Measurements from ENCODE around the gene TTLL6. TPM values are rescaled to one million over a fixed set of nuclear protein-coding genes. Genes with fewer than 3 reads are reported as not detected.

Gene TTLL6
- total and polyA plus RNA-seq, 2 donors (not counting 3 experiments of a cell fraction or from before 2014, with no cell fraction given), result not detected

GRCh38 chr17:48841395-48841831 is 24.4 kb upstream of the TTLL6 start:
- peak overlapping the region; percentile 18 to 75 (median 37) for H3K4me3 ChIP-seq (replicated peaks in 1 of 3; ENCODE audit: insufficient read depth in 1 of 3, low read depth in 1 of 3, low read length in 3 of 3)
- CTCF ChIA-PET, result interaction anchor here (0.7 to 2.9 kb wide), 7 partner anchors 10 to 117 kb away, joined by 3 to 12 read pairs (median 4); partner anchors contain the start of gene TTLL6

GRCh38 chr17:48840441-48840840 is 23.4 kb upstream of the TTLL6 start:
- Histone ChIP-seq H3K4me2 (ENCODE audit: insufficient read depth, low read length) (peak overlapping the region; percentile 98), H3K9ac (replicated peaks; ENCODE audit: extremely low read depth, insufficient read depth, low read length) (peak overlapping the region; percentile 75), H3K36me3 (ENCODE audit: control insufficient read depth in 2 of 2, extremely low read depth in 1 of 2, insufficient read depth in 2 of 2, low read length in 2 of 2) (peaks cover 0 to 2% of the 10 kb centered on the region in 2 experiments), H3K79me2 (ENCODE audit: control insufficient read depth, insufficient read depth, low read length) (peaks cover 5% of the 10 kb centered on the region), H2AFZ (ENCODE audit: low read depth, low read length) (peak overlapping the region; percentile 56), H3K27me3 (ENCODE audit: control insufficient read depth in 2 of 2, insufficient read depth in 2 of 2, low read length in 2 of 2) (no peaks in the 10 kb centered on the region), H4K20me1 (replicated peaks; ENCODE audit: control insufficient read depth, extremely low read depth, insufficient read depth, low read length) (no peaks in the 10 kb centered on the region), H3K4me1 (ENCODE audit: control insufficient read depth, extremely low read depth, insufficient read depth, low read length) (peaks cover 18% of the 10 kb centered on the region), H3K27ac (ENCODE audit: insufficient read depth, low read depth, low read length) (peak overlapping the region; percentile 60), H3K4me3 (replicated peaks in 1 of 3; ENCODE audit: insufficient read depth in 1 of 3, low read depth in 1 of 3, low read length in 3 of 3) (peak overlapping the region in 1 of 3 experiments; percentile 75), H3K9me3 (replicated peaks; ENCODE audit: control insufficient read depth, insufficient read depth, low read length) (no peaks in the 10 kb centered on the region), H3K9me1 (replicated peaks; ENCODE audit: control insufficient read depth, extremely low read depth, insufficient read depth, low read length) (no peaks in the 10 kb centered on the region)
- no peak for FAIRE-seq
- DNase-seq (ENCODE audit: low read depth, low spot score), result no peak
- ChIA-PET CTCF (interaction anchor here (1.2 to 2.9 kb wide), 5 partner anchors 23 to 116 kb away, joined by 3 to 12 read pairs (median 7); partner anchors contain the start of gene TTLL6), POLR2A (no interaction called here)
- BruUV-seq (replicated peaks), result no TSS peak
- intact Hi-C loops (cut with micrococcal nuclease) (no loop called here), dilution Hi-C loops (cut with MboI; ENCODE audit: extremely low pct_ligation_motif_present, low sequenced_read_pairs) (no loop called here)
- TF ChIP-seq MAX (IDR thresholded peaks at IDR 0.05; ENCODE audit: insufficient read depth, insufficient read length) (no peak), GATA2 (IDR thresholded peaks at IDR 0.05; ENCODE audit: insufficient read depth, insufficient read length, low read depth, low read length) (no peak), CTCF (IDR thresholded peaks at IDR 0.05; ENCODE audit: extremely low read depth in 1 of 2, insufficient read depth in 1 of 2, low read depth in 1 of 2, low read length in 2 of 2) (no peak), MYC (IDR thresholded peaks at IDR 0.05; ENCODE audit: low read depth, low read length) (no peak), POLR2A (IDR thresholded peaks at IDR 0.05; ENCODE audit: low read depth, low read length) (no peak), POLR2AphosphoS5 (IDR thresholded peaks at IDR 0.05; ENCODE audit: insufficient read depth, low read depth, low read length) (no peak), EZH2 (IDR thresholded peaks at IDR 0.05; ENCODE audit: borderline replicate concordance, low read depth, low read length, severe bottlenecking) (no peak), JUN (IDR thresholded peaks at IDR 0.05; ENCODE audit: borderline replicate concordance, insufficient read depth, insufficient read length, low read depth) (no peak), FOS (IDR thresholded peaks at IDR 0.05; ENCODE audit: borderline replicate concordance, insufficient read depth, low read length) (no peak)

More at GRCh38 chr17:48841395-48841831, 24.4 kb upstream of the TTLL6 start:
- no peaks in the 10 kb centered on the region for H3K27me3 ChIP-seq (ENCODE audit: control insufficient read depth in 2 of 2, insufficient read depth in 2 of 2, low read length in 2 of 2)
- POLR2A ChIA-PET, result interaction anchor here (0.7 kb wide), 3 partner anchors 8 to 236 kb away, joined by 3 to 5 read pairs (median 4); no protein-coding TSS in a partner anchor
- H4K20me1 ChIP-seq (replicated peaks; ENCODE audit: control insufficient read depth, extremely low read depth, insufficient read depth, low read length), result no peaks in the 10 kb centered on the region
- dilution Hi-C loops (cut with MboI; ENCODE audit: extremely low pct_ligation_motif_present, low sequenced_read_pairs) (no loop called here), intact Hi-C loops (cut with micrococcal nuclease) (no loop called here)
- H3K9me1 ChIP-seq (replicated peaks; ENCODE audit: control insufficient read depth, extremely low read depth, insufficient read depth, low read length), result no peaks in the 10 kb centered on the region
- TF ChIP-seq GATA2 (IDR thresholded peaks at IDR 0.05; ENCODE audit: insufficient read depth, insufficient read length, low read depth, low read length), result no peak
- no peak for TF ChIP-seq MYC (IDR thresholded peaks at IDR 0.05; ENCODE audit: low read depth, low read length)
- TF ChIP-seq EZH2 (IDR thresholded peaks at IDR 0.05; ENCODE audit: borderline replicate concordance, low read depth, low read length, severe bottlenecking), result no peak
- H3K9ac ChIP-seq (replicated peaks; ENCODE audit: extremely low read depth, insufficient read depth, low read length), result peak overlapping the region; percentile 75
- FAIRE-seq (peak; percentile 94), DNase-seq (ENCODE audit: low read depth, low spot score) (peak; percentile 80)
- peaks cover 0 to 2% of the 10 kb centered on the region in 2 experiments for H3K36me3 ChIP-seq (ENCODE audit: control insufficient read depth in 2 of 2, extremely low read depth in 1 of 2, insufficient read depth in 2 of 2, low read length in 2 of 2)
- BruUV-seq (replicated peaks), result no TSS peak
- no peaks in the 10 kb centered on the region for H3K9me3 ChIP-seq (replicated peaks; ENCODE audit: control insufficient read depth, insufficient read depth, low read length)
- H3K79me2 ChIP-seq (ENCODE audit: control insufficient read depth, insufficient read depth, low read length), result peaks cover 5% of the 10 kb centered on the region
- H2AFZ ChIP-seq (ENCODE audit: low read depth, low read length), result peak overlapping the region; percentile 56
- peaks cover 18% of the 10 kb centered on the region for H3K4me1 ChIP-seq (ENCODE audit: control insufficient read depth, extremely low read depth, insufficient read depth, low read length)
- peak overlapping the region; percentile 98 for H3K4me2 ChIP-seq (ENCODE audit: insufficient read depth, low read length)
- H3K27ac ChIP-seq (ENCODE audit: insufficient read depth, low read depth, low read length), result peak overlapping the region; percentile 60
